K562 (cell line): ENCODE data around the gene SLC13A4. TPM values are rescaled to one million over a fixed set of nuclear protein-coding genes. Genes with fewer than 3 reads are reported as not detected.

ENCODE experiments used
- ATAC-seq: fragments of 200-7000 bp; cut with Tn5 transposase; 3 replicates; pipeline ENCODE4 v1.9.1; 2020; ENCODE audit warnings: moderate library complexity
- BruUV-seq: library from RNA; stranded (reverse); fragments of 400-500 nt; replicated peaks from 2 replicates; lab custom pipeline; 2021; lab: Mats Ljungman, UMichigan
- CTCF ChIA-PET: fragments of 300-600 bp; formaldehyde crosslinking; extraction: SDS; loops from one replicate; lab custom pipeline; 2021; ENCODE audit warnings: low intra/inter-chr PET ratio; lab: Yijun Ruan, JAX
- POLR2A ChIA-PET: fragments of 300-600, 350-650 bp; sonication (Branson Sonifier 250); formaldehyde crosslinking; extraction: SDS; loops from one replicate; lab custom pipeline; 2021; ENCODE audit warnings: antibody characterized with exemption, inconsistent platforms; lab: Yijun Ruan, JAX
- DNase-seq, 4 experiments: peaks; one replicate each; pipeline versions ENCODE4 v3.0.0 to v3.0.0-alpha.2; 2011 to 2018; ENCODE audit warnings: low spot score in 3 of 4, mixed read lengths in 3 of 4; ENCODE audit errors: extremely low read depth in 1 of 4
- FAIRE-seq: peaks from 2 replicates; lab custom pipeline; 2011; peaks lifted over from hg19 to GRCh38; lab: Jason Lieb, UNC
- H2AFZ ChIP-seq: 2 replicates; pipeline ENCODE4 v1.6.0; 2011; ENCODE audit warnings: low read depth, low read length, control low read depth, inconsistent platforms
- H3K27ac ChIP-seq: fragments of 200-600 bp; 3 replicates; pipeline ENCODE4 v1.8.0; 2011; ENCODE audit warnings: low read depth, mild to moderate bottlenecking, control low read depth, inconsistent platforms, low read length, moderate library complexity, mixed read lengths; ENCODE audit errors: extremely low read depth
- H3K27me3 ChIP-seq, 2 experiments: fragments of 300-600 bp in 1 of 2; 2 replicates in 1 of 2; 3 replicates in 1 of 2; pipeline versions ENCODE4 v1.6.0 to v1.8.0; 2011; ENCODE audit warnings: inconsistent platforms in 2 of 2, low read length in 2 of 2, mild to moderate bottlenecking in 1 of 2, mixed read lengths in 1 of 2, moderate library complexity in 1 of 2; ENCODE audit not compliant: control insufficient read depth in 2 of 2, insufficient read depth in 2 of 2
- H3K36me3 ChIP-seq: fragments of 300-600 bp; 3 replicates; pipeline ENCODE4 v1.8.0; 2011; ENCODE audit warnings: mild to moderate bottlenecking, low read length, inconsistent platforms; ENCODE audit not compliant: control insufficient read depth, insufficient read depth
- H3K4me1 ChIP-seq, 2 experiments: fragments of 200-600 bp in 1 of 2; replicated peaks in 1 of 2; 2 replicates in 1 of 2; 3 replicates in 1 of 2; pipeline versions ENCODE4 v1.5.1 to v1.8.0; 2011; ENCODE audit warnings: inconsistent platforms in 2 of 2, low read length in 2 of 2, mild to moderate bottlenecking in 1 of 2, mixed read lengths in 1 of 2, moderate library complexity in 1 of 2; ENCODE audit not compliant: control insufficient read depth in 2 of 2, insufficient read depth in 2 of 2
- H3K4me2 ChIP-seq: 2 replicates; pipeline ENCODE4 v1.6.1; 2011; ENCODE audit warnings: low read length, control low read depth, inconsistent platforms, mixed read lengths; ENCODE audit not compliant: insufficient read depth
- H3K4me3 ChIP-seq: fragments of 200-600 bp; sonication (generic), shearing (Covaris generic); 2 replicates; pipeline ENCODE4 v1.5.1; 2016; ENCODE audit warnings: control low read depth, inconsistent platforms
- H3K79me2 ChIP-seq: fragments of 200-600 bp; 3 replicates; pipeline ENCODE4 v1.8.0; 2011; ENCODE audit warnings: low read length, inconsistent platforms; ENCODE audit not compliant: control insufficient read depth, insufficient read depth
- H3K9ac ChIP-seq, 2 experiments: 2 replicates each; pipeline versions ENCODE4 v1.6.0 to v1.6.1; 2011; ENCODE audit warnings: low read depth in 2 of 2, low read length in 2 of 2, control low read depth in 1 of 2, inconsistent platforms in 1 of 2, mild to moderate bottlenecking in 1 of 2, mixed read lengths in 1 of 2; ENCODE audit not compliant: insufficient read depth in 1 of 2
- H3K9me1 ChIP-seq: one replicate; pipeline ENCODE4 v1.6.0; 2011; ENCODE audit warnings: inconsistent platforms, mild to moderate bottlenecking, low read length, moderate library complexity; ENCODE audit not compliant: control insufficient read depth, insufficient read depth
- H3K9me3 ChIP-seq: replicated peaks from 2 replicates; pipeline ENCODE4 v1.5.1; 2011; ENCODE audit warnings: low read depth, low read length, inconsistent platforms; ENCODE audit not compliant: control insufficient read depth, insufficient read depth
- H4K20me1 ChIP-seq: replicated peaks from 2 replicates; pipeline ENCODE4 v1.6.1; 2011; ENCODE audit warnings: low read length, inconsistent platforms, mixed read lengths; ENCODE audit not compliant: control insufficient read depth, insufficient read depth
- MLX ChIP-seq, 2 experiments: fragments of 450-650 bp in 1 of 2; sonication (generic) in 1 of 2; formaldehyde crosslinking; conservative IDR thresholded peaks; 2 replicates each; pipeline versions ENCODE4 v1.4.0 to v1.8.1; 2020 to 2022; ENCODE audit warnings: mild to moderate bottlenecking in 1 of 2, missing genetic modification reagents in 1 of 2
- RAD51 ChIP-seq: fragments of 450-650 bp; IDR thresholded peaks from 2 replicates; pipeline ENCODE4 v1.7.1; 2016; ENCODE audit warnings: low read depth, mild to moderate bottlenecking, borderline replicate concordance
- ZNF224 ChIP-seq: sonication (generic); formaldehyde crosslinking; IDR thresholded peaks from 2 replicates; pipeline ENCODE4 v1.8.0; 2022; ENCODE audit warnings: mild to moderate bottlenecking, missing genetic modification reagents
- WGBS: fragments of 100-300 bp; shearing (Covaris generic); methylation state at CpG from one replicate; pipeline ENCODE4 v1.1.6; 2016; ENCODE audit warnings: low coverage, mixed read lengths; ENCODE audit not compliant: insufficient coverage; ENCODE audit errors: missing lambda C conversion rate; 5-methylcytosine and 5-hydroxymethylcytosine counted together
- in situ Hi-C: fragments of 300-500 bp; cut with MboI; formaldehyde crosslinking; loops from 4 replicates; pipeline ENCODE4 v1.15.0; 2018; ENCODE audit warnings: inconsistent platforms, mixed read lengths
- intact Hi-C: fragments of 100-400 bp; cut with micrococcal nuclease; formaldehyde crosslinking; loops from 2 replicates; pipeline ENCODE4 v1.14.2; 2022
- polyA plus RNA-seq, 8 experiments: library from polyadenylated mRNA; depleted of rRNA in 4 of 8; stranded (reverse) in 5 of 8; unstranded in 3 of 8; fragments of >200 nt; fragmentation: Nextera tagmentation in 2 of 8; fragmentation: Illumina TruSeq in 1 of 8; extraction: Ambion mirVana in 2 of 8; extraction: Trizol in 1 of 8; gene quantifications; 2 replicates each; pipeline versions ENCODE4 v1.2.1 to v1.2.3, GENCODE V29; 2011 to 2014; ENCODE audit warnings: inconsistent platforms in 1 of 8, missing spikeins in 1 of 8
- total RNA-seq, 7 experiments: library from RNA; depleted of rRNA in 6 of 7; stranded (reverse); fragments of >200 nt in 6 of 7; fragmentation: Illumina TruSeq in 2 of 7; extraction: Trizol in 2 of 7; gene quantifications; 2 replicates each; pipeline versions ENCODE4 v1.2.1 to v1.2.3, GENCODE V29; 2011 to 2021; ENCODE audit warnings: low replicate concordance in 1 of 7

SLC13A4 gene
- total and polyA plus RNA-seq, 9 of the 15 experiments (the other 6 are each of a cell fraction or from before 2014, with no cell fraction given) = 0.11 to 1.0 (median 0.36) TPM

DNA sequence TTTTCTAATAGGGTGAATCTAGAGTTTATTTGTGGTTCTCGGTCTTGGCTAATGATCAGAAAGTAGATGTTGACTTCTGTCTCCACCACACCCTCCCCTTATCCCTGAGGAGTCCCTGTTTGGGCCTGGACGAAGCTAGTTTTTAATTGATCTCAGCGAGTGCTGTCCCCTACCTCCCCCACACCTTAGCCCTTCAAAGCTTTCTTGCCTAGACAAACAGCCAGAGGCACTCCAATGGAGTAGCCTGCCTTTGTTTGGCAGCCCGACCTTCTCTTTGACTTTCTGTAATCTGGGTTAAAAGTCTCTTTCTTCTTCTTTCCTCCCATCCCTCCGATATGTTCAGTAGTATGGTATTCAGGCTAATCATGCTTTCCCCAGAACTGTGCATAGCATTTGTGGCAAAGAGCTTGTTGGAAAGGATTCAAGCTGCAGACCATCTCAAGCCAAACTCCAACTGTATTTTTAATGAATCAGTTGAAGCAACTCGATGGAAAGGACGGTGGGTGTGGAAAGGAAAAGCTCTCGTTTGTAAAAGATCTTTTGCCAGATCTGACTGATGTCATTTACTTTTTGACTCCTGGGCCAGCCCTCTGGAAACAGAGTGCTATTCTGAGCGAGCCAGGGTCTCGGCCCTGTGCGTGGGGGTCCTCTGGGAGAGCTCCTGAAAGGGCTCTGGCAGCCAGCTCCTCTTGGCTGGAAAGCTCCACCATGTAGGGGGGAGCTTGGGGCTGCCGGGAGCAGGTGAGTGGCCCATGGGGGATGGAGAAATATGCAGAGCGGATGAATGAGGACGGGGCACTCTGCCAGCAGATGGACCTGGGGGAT lies 16.1 kb upstream of the SLC13A4 start:
- H3K4me1 ChIP-seq = no peaks in the 10 kb centered on the region
- FAIRE-seq = no peak
- TF ChIP-seq ZNF224 (CRISPR knock-in tag) (no peak), MLX (CRISPR knock-in tag; conservative IDR thresholded peaks at IDR 0.05) (no peak), RAD51 (no peak)
- H3K9ac ChIP-seq = no peak overlapping the region
- H3K27me3 ChIP-seq = peaks cover 39 to 55% of the 10 kb centered on the region in 2 experiments; a peak in 4 of 5 replicates
- no peaks in the 10 kb centered on the region for H3K9me1 ChIP-seq
- H3K36me3 ChIP-seq = no peaks in the 10 kb centered on the region
- DNase-seq = no peak
- CTCF ChIA-PET = no interaction called here
- no peaks in the 10 kb centered on the region for H3K9me3 ChIP-seq
- ATAC-seq = no peak; the same call in 2 of the 3 replicates
- no TSS peak for BruUV-seq
- no peaks in the 10 kb centered on the region for H4K20me1 ChIP-seq
- H3K79me2 ChIP-seq = no peaks in the 10 kb centered on the region
- no peak overlapping the region for H3K4me2 ChIP-seq
- no peak overlapping the region for H2AFZ ChIP-seq
- POLR2A ChIA-PET = interaction anchor here (0.5 to 1.4 kb wide), 5 partner anchors 11 to 553 kb away, joined by 3 to 4 read pairs (median 3); no protein-coding TSS in a partner anchor
- in situ Hi-C loops = no loop called here
- H3K4me3 ChIP-seq = no peak overlapping the region
- intact Hi-C loops = no loop called here
- H3K27ac ChIP-seq = no peak overlapping the region
- 3% methylated on average over 14 of the region's 14 CpGs for WGBS
